ENCODE results near the gene ATP10D.
"Not testable (repeated sequence)": the region's sequence is repeated elsewhere in the genome, so short reads cannot be mapped to it uniquely, and the experiment has no call there.

The ATP10D gene

GRCh38 chr4:47553329-47554125, 68.5 kb downstream of the ATP10D start:
- no peak overlapping the region for H3K4me3 ChIP-seq (ENCODE audit: control insufficient read depth, low read depth, low read length)
- TF ChIP-seq, protein P1, sequence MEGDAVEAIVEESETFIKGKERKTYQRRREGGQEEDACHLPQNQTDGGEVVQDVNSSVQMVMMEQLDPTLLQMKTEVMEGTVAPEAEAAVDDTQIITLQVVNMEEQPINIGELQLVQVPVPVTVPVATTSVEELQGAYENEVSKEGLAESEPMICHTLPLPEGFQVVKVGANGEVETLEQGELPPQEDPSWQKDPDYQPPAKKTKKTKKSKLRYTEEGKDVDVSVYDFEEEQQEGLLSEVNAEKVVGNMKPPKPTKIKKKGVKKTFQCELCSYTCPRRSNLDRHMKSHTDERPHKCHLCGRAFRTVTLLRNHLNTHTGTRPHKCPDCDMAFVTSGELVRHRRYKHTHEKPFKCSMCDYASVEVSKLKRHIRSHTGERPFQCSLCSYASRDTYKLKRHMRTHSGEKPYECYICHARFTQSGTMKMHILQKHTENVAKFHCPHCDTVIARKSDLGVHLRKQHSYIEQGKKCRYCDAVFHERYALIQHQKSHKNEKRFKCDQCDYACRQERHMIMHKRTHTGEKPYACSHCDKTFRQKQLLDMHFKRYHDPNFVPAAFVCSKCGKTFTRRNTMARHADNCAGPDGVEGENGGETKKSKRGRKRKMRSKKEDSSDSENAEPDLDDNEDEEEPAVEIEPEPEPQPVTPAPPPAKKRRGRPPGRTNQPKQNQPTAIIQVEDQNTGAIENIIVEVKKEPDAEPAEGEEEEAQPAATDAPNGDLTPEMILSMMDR (IDR thresholded peaks at IDR 0.05; ENCODE audit: control insufficient read depth, insufficient read depth, low read depth, low read length, missing control alignments) = no peak
- DNase-seq (ENCODE audit: low read depth) = no peak

DNA sequence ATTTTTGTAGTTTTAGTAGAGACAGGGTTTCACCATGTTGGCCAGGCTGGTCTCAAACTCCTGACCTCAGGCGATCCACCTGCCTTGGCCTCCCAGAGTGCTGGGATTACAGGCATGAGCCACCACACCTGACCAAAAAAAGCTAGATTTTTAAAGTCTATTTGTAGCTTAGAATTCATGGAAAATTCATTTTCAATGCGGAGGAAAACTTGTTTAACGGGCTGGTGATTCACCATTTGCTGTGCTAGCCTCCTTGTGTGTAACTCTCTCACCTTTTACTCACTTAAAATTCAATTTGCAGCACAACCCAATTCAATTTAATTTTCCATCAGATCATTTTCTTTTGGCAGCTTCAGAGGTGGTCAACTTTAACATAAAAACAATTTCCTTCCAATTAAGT, 70.8 kb downstream of the ATP10D start:
- DNase-seq (ENCODE audit: low read depth); H3K4me3 ChIP-seq (ENCODE audit: control insufficient read depth, low read depth, low read length): not testable (repeated sequence)

- TF ChIP-seq, protein P1 (IDR thresholded peaks at IDR 0.05; ENCODE audit: control insufficient read depth, insufficient read depth, low read depth, low read length, missing control alignments) = no peak
- DNase-seq (ENCODE audit: low read depth) = no peak
- no peak overlapping the region for H3K4me3 ChIP-seq (ENCODE audit: control insufficient read depth, low read depth, low read length)
These were observed 72.2 kb downstream of the ATP10D start for GRCh38 chr4:47557255-47557654.

- no peak overlapping the region for H3K4me3 ChIP-seq (ENCODE audit: control insufficient read depth, low read depth, low read length)
- no peak for DNase-seq (ENCODE audit: low read depth)
- TF ChIP-seq, protein P1 (IDR thresholded peaks at IDR 0.05; ENCODE audit: control insufficient read depth, insufficient read depth, low read depth, low read length, missing control alignments) = no peak
These were observed 75.6 kb downstream of the ATP10D start for GRCh38 chr4:47560682-47561081.

GRCh38 chr4:47561331-47561730, 76.3 kb downstream of the ATP10D start:
- H3K4me3 ChIP-seq (ENCODE audit: control insufficient read depth, low read depth, low read length) = no peak overlapping the region
- TF ChIP-seq, protein P1 (IDR thresholded peaks at IDR 0.05; ENCODE audit: control insufficient read depth, insufficient read depth, low read depth, low read length, missing control alignments) = no peak
- DNase-seq (ENCODE audit: low read depth) = no peak

GRCh38 chr4:47562297-47562696, 77.2 kb downstream of the ATP10D start:
- TF ChIP-seq, protein P1 (IDR thresholded peaks at IDR 0.05; ENCODE audit: control insufficient read depth, insufficient read depth, low read depth, low read length, missing control alignments) = no peak

DNA sequence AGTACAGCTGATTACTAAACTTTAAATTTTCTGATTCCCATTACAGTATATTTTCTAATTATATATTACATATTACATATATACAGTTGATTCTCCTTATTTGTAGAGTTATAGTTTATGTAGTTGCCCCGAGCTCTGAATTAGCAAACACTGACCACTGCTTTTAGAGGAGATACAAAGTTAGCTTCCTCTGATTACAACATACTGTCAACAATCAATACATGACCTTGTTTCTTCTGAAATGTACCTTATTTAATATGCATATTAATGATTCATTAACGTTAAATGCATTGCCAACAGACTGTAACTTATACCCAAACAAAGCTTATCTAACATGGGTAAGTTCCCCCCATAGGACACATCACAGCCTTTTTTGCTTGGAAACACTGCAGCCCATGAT, 81.5 kb downstream of the ATP10D start:
- no peak overlapping the region for H3K4me3 ChIP-seq (ENCODE audit: control insufficient read depth, low read depth, low read length)
- no peak for DNase-seq (ENCODE audit: low read depth)
- TF ChIP-seq, protein P1 (IDR thresholded peaks at IDR 0.05; ENCODE audit: control insufficient read depth, insufficient read depth, low read depth, low read length, missing control alignments) = no peak

More at GRCh38 chr4:47562297-47562696, 77.2 kb downstream of the ATP10D start:
- H3K4me3 ChIP-seq (ENCODE audit: control insufficient read depth, low read depth, low read length) = no peak overlapping the region
- DNase-seq (ENCODE audit: low read depth) = no peak
